ENCODE measurements around the gene LRRC4.

LRRC4 gene

GRCh38 chr7:128074736-128075135, 43.5 kb upstream of the LRRC4 start:
- H3K36me3 ChIP-seq (ENCODE audit: insufficient read depth, insufficient read length, low read length) = peaks cover 38% of the 10 kb centered on the region
- DNase-seq (ENCODE audit: low read depth, low spot score) = no peak
- peaks cover 6% of the 10 kb centered on the region for H3K4me1 ChIP-seq (ENCODE audit: insufficient read depth, insufficient read length)
- no peaks in the 10 kb centered on the region for H3K9me3 ChIP-seq (ENCODE audit: insufficient read depth, low read length)
- H3K9ac ChIP-seq (ENCODE audit: insufficient read length, low read depth) = no peak overlapping the region
- H3K4me3 ChIP-seq (ENCODE audit: insufficient read length, low read depth) = no peak overlapping the region
- no peak for TF ChIP-seq SUZ12 (IDR thresholded peaks at IDR 0.05; ENCODE audit: extremely low read depth, insufficient read depth, insufficient read length)
- no peak for TF ChIP-seq YY1 (IDR thresholded peaks at IDR 0.05; ENCODE audit: insufficient read depth, insufficient read length)
- TF ChIP-seq ZNF274 (IDR thresholded peaks at IDR 0.05; ENCODE audit: low read depth, low read length) = no peak
- no peaks in the 10 kb centered on the region for H3K27me3 ChIP-seq (ENCODE audit: insufficient read depth, insufficient read length)

DNA sequence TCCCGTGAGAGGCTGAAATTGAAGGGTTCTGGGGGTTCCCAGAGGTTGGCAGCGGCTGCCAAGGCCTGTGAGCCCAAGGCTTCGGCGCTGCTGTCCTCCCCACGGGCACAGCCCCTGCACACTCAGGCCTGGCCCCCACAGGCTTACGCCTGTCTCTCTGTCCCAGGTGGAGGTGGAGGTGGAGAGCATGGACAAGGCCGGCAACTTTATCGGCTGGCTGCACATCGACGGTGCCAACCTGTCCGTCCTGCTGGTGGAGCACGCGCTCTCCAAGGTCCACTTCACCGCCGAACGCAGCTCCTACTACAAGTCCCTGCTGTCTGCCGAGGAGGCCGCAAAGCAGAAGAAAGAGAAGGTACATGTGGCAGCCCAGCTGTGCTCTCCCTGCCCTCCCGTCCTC, 43.1 kb upstream of the LRRC4 start:
- no peak overlapping the region for H3K4me3 ChIP-seq (ENCODE audit: insufficient read length, low read depth)
- no peak for DNase-seq (ENCODE audit: low read depth, low spot score)
- H3K9me3 ChIP-seq (ENCODE audit: insufficient read depth, low read length) = no peaks in the 10 kb centered on the region
- no peak overlapping the region for H3K9ac ChIP-seq (ENCODE audit: insufficient read length, low read depth)
- peaks cover 36% of the 10 kb centered on the region for H3K36me3 ChIP-seq (ENCODE audit: insufficient read depth, insufficient read length, low read length)
- peaks cover 6% of the 10 kb centered on the region for H3K4me1 ChIP-seq (ENCODE audit: insufficient read depth, insufficient read length)
- H3K27me3 ChIP-seq (ENCODE audit: insufficient read depth, insufficient read length) = no peaks in the 10 kb centered on the region
- TF ChIP-seq ZNF274 (IDR thresholded peaks at IDR 0.05; ENCODE audit: low read depth, low read length) = no peak
- no peak for TF ChIP-seq YY1 (IDR thresholded peaks at IDR 0.05; ENCODE audit: insufficient read depth, insufficient read length)
- TF ChIP-seq SUZ12 (IDR thresholded peaks at IDR 0.05; ENCODE audit: extremely low read depth, insufficient read depth, insufficient read length) = no peak

- no peak for DNase-seq (ENCODE audit: low read depth, low spot score)
- Histone ChIP-seq H3K9me3 (ENCODE audit: insufficient read depth, low read length) (no peaks in the 10 kb centered on the region), H3K36me3 (ENCODE audit: insufficient read depth, insufficient read length, low read length) (peaks cover 34% of the 10 kb centered on the region), H3K9ac (ENCODE audit: insufficient read length, low read depth) (no peak overlapping the region), H3K27me3 (ENCODE audit: insufficient read depth, insufficient read length) (no peaks in the 10 kb centered on the region), H3K4me1 (ENCODE audit: insufficient read depth, insufficient read length) (peaks cover 6% of the 10 kb centered on the region), H3K4me3 (ENCODE audit: insufficient read length, low read depth) (no peak overlapping the region)
- no peak for TF ChIP-seq YY1 (IDR thresholded peaks at IDR 0.05; ENCODE audit: insufficient read depth, insufficient read length)
- no peak for TF ChIP-seq ZNF274 (IDR thresholded peaks at IDR 0.05; ENCODE audit: low read depth, low read length)
- no peak for TF ChIP-seq SUZ12 (IDR thresholded peaks at IDR 0.05; ENCODE audit: extremely low read depth, insufficient read depth, insufficient read length)
Measured at GRCh38 chr7:128073671-128074310, 42.6 kb upstream of the LRRC4 start.

- no peak overlapping the region for H3K4me3 ChIP-seq (ENCODE audit: insufficient read length, low read depth)
- no peaks in the 10 kb centered on the region for H3K27me3 ChIP-seq (ENCODE audit: insufficient read depth, insufficient read length)
- H3K9me3 ChIP-seq (ENCODE audit: insufficient read depth, low read length) = no peaks in the 10 kb centered on the region
- no peak overlapping the region for H3K9ac ChIP-seq (ENCODE audit: insufficient read length, low read depth)
- no peak for DNase-seq (ENCODE audit: low read depth, low spot score)
- H3K4me1 ChIP-seq (ENCODE audit: insufficient read depth, insufficient read length) = peaks cover 6% of the 10 kb centered on the region
- peaks cover 23% of the 10 kb centered on the region for H3K36me3 ChIP-seq (ENCODE audit: insufficient read depth, insufficient read length, low read length)
- TF ChIP-seq SUZ12 (IDR thresholded peaks at IDR 0.05; ENCODE audit: extremely low read depth, insufficient read depth, insufficient read length) = no peak
Measured at GRCh38 chr7:128071801-128072200, 40.6 kb upstream of the LRRC4 start.

DNA sequence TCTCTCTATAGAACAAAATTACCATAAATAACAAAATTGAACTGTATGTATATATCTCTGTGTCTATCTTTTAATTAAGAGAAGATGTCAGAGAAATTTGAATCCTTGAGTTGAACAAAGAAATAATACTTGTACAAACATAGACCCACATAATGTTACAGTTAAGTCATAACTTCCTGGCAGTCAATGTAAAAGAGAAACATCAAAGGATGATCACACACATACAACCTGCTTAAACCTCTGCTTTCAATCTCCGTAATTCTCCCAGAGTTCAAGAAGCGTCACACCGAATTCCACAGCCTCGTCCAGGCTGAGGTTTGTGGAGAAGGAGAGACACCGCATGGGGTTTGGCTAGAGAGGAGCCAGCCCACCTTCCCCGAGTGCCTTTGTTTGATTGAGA, 40.1 kb upstream of the LRRC4 start:
- H3K9ac ChIP-seq (ENCODE audit: insufficient read length, low read depth) = no peak overlapping the region
- no peak for TF ChIP-seq ZNF274 (IDR thresholded peaks at IDR 0.05; ENCODE audit: low read depth, low read length)
- TF ChIP-seq SUZ12 (IDR thresholded peaks at IDR 0.05; ENCODE audit: extremely low read depth, insufficient read depth, insufficient read length) = no peak
- TF ChIP-seq YY1 (IDR thresholded peaks at IDR 0.05; ENCODE audit: insufficient read depth, insufficient read length) = no peak
- no peak overlapping the region for H3K4me3 ChIP-seq (ENCODE audit: insufficient read length, low read depth)
- H3K27me3 ChIP-seq (ENCODE audit: insufficient read depth, insufficient read length) = no peaks in the 10 kb centered on the region
- peaks cover 4% of the 10 kb centered on the region for H3K4me1 ChIP-seq (ENCODE audit: insufficient read depth, insufficient read length)
- no peaks in the 10 kb centered on the region for H3K9me3 ChIP-seq (ENCODE audit: insufficient read depth, low read length)
- H3K36me3 ChIP-seq (ENCODE audit: insufficient read depth, insufficient read length, low read length) = peaks cover 19% of the 10 kb centered on the region
- no peak for DNase-seq (ENCODE audit: low read depth, low spot score)

DNA sequence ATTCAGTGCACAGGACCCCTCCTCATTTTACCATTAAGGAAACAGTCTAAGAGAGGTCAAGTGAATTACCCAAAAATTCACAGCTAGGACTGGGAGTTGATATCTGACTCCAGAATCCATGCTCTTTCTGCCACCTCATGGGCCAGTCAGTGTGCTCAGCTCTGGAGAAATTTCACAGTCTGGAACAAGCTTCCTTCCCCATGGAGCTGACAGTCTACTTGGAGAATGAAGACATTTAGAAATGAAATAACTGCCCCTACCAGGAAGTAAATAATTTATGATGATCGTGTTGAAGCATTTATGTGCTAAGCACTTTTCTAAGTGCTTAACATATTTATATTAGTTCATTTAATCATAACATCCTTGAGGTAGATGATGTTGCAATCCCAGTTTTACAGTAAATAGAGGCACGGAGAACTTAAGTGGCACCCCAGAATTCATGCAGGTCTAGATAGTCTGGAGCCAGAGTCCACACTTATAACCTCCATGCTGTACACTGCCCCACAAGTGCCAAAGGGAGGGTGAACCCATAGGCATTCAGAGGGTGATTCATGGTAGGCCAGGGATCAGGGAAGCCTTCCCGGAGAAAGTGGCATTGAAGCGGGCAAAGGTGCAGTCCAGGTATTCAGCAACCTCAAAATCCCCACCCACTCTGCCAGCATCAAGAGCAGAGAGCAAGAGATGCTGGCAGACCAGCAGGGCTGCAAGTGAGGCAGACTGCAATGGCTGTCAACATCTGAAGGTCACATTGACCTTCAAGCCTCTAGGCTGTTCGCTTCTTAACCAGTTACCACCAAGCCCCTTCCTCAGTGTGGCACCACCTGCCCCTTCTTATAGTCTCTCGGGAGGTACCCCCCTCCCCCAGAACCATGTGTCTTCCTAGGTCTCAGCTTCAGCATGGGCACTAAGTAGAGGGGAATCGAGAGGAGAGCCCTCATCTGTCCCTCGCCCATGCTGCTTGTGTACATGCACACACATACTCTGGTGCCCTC, 38.4 kb upstream of the LRRC4 start:
- H3K27me3 ChIP-seq (ENCODE audit: insufficient read depth, insufficient read length) = no peaks in the 10 kb centered on the region
- no peak for DNase-seq (ENCODE audit: low read depth, low spot score)
- no peaks in the 10 kb centered on the region for H3K9me3 ChIP-seq (ENCODE audit: insufficient read depth, low read length)
- H3K9ac ChIP-seq (ENCODE audit: insufficient read length, low read depth) = no peak overlapping the region
- no peak overlapping the region for H3K4me3 ChIP-seq (ENCODE audit: insufficient read length, low read depth)
- H3K4me1 ChIP-seq (ENCODE audit: insufficient read depth, insufficient read length) = peaks cover 4% of the 10 kb centered on the region
- TF ChIP-seq YY1 (IDR thresholded peaks at IDR 0.05; ENCODE audit: insufficient read depth, insufficient read length) (no peak), ZNF274 (IDR thresholded peaks at IDR 0.05; ENCODE audit: low read depth, low read length) (no peak), SUZ12 (IDR thresholded peaks at IDR 0.05; ENCODE audit: extremely low read depth, insufficient read depth, insufficient read length) (no peak)
- peaks cover 13% of the 10 kb centered on the region for H3K36me3 ChIP-seq (ENCODE audit: insufficient read depth, insufficient read length, low read length)

DNA sequence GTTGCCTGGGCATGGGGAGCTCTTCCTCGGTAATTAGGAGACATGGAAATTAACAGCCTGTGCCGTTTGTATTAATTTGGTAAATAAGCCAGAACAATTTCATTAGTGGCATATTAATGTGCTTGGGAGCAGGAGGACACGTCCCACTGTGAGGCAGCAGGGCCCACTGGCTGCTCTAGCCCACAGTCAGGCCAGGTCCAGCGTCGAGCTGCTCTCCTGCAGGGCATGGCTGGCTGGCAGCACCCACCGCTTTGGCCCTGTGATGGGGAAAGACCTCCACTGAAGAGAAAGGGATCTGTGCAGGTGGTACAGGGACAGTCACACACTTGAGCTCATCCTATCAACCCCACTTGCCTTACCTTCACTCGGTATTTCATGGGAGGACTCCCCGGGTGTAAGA, 37.5 kb upstream of the LRRC4 start:
- no peak for TF ChIP-seq SUZ12 (IDR thresholded peaks at IDR 0.05; ENCODE audit: extremely low read depth, insufficient read depth, insufficient read length)
- no peak for TF ChIP-seq ZNF274 (IDR thresholded peaks at IDR 0.05; ENCODE audit: low read depth, low read length)
- no peak for TF ChIP-seq YY1 (IDR thresholded peaks at IDR 0.05; ENCODE audit: insufficient read depth, insufficient read length)
- Histone ChIP-seq H3K27me3 (ENCODE audit: insufficient read depth, insufficient read length) (no peaks in the 10 kb centered on the region), H3K36me3 (ENCODE audit: insufficient read depth, insufficient read length, low read length) (peaks cover 12% of the 10 kb centered on the region), H3K9me3 (ENCODE audit: insufficient read depth, low read length) (no peaks in the 10 kb centered on the region), H3K4me1 (ENCODE audit: insufficient read depth, insufficient read length) (peaks cover 4% of the 10 kb centered on the region), H3K4me3 (ENCODE audit: insufficient read length, low read depth) (no peak overlapping the region), H3K9ac (ENCODE audit: insufficient read length, low read depth) (no peak overlapping the region)
- no peak for DNase-seq (ENCODE audit: low read depth, low spot score)

All from NT2/D1 (cell line).